Hematopoietic multipotent progenitor cell treated with erythropoietin and hydrocortisone succinate and interleukin-3 and kit ligand, for 17 days (in vitro differentiated cells): ENCODE data around the gene ZNF189.

Experiments used
- DNase-seq: peaks from one replicate; pipeline ENCODE4 v3.0.0-alpha.2; 2015; ENCODE audit warnings: low spot score

ZNF189 gene

DNA sequence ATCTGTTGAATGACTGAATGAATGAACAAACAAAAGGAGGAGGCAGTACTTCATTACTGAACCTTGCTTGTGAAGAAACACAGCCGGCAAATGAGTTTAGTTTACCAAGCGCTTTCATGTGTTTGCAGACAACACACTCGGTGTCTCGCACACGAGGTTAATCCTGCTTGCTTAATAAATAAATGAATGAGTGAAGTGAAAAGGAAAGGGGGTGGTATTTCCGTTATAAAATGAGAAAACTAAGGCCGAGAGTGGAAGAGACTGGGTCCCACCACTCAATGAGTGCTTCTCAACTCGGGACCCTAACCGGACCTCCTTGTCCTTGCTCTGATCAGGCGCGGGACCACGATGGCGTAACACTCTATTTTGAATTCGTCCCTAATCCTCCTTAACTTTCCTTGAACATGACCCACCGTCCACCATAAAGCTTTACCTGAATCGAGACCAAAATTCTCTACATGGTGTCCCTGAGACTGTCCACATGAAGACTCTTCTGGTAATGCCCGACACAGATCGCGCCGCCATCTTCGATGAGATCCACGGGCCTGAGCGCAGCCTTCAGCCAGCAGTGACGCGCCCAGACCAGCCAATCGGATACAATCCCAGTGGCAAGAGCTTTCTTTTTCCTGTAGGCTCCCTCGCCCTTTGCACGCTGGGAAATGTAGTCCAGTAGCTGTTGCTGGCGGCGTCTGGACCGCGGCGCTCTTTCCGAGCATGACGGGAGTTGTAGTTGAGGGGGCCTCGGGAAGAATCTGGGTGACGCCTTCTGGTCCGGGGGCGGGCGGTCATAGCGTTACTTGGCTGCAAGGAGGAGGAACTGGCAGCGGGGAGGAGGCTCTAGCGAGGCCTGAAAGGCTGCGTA lies at the start of gene ZNF189, which contains the start of gene MRPL50:
ZNF189 (plus strand) TSS at position 784 of the 862 bp plus-strand sequence. CDS start 306 bp downstream, outside the sequence.
MRPL50 (minus strand) TSS at position 551 of the 862 bp plus-strand sequence; CDS start at position 525, 26 bp downstream.
- peak; percentile 98 for DNase-seq

DNA sequence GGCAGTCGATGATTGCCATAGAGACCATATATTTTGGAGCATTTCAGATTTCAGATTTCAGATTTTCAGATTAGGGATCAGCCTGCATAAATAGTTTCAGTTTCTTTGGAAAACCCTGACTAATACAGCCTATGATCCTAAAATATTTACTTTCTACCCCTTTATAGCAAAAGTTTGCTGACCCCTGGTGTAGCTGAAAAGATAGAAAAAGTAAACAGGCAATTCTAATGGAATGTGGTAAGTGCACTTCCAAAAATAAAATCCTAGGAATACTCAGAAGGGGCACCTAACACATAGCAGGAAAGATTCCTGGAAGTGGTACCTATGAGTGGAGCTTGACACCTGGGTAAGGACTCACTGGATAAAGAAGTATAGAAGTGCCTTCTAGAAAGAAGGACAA lies 48.4 kb upstream of the ZNF189 start:
- DNase-seq = no peak

DNA sequence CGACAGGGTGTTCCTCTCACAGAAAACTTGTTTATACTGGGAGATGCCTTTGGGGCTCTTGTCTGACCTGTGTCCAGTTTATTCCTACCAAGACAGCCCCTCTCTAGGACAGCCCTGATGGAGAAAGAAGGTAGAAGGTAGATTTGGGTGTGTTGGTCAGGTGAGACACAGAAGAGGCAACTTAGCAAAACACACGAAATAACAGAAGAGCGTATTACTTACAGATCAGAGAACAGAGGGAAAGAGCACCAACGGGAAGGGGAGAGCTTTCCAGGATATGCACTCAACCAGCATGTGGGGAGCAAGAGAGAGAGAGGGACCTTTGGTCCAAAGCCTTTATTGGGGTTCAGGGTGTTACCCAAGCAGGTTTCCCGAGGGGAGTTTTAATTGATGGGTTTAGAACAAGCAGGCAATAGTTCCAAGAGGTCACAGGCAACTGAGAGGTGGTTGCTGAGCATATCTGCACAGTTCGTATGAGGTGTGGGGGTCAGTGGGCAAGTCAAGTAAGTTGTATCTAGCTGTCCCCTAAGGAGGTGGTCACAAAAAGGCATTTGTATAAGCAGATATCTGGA lies 45.7 kb upstream of the ZNF189 start:
- no peak for DNase-seq

DNA sequence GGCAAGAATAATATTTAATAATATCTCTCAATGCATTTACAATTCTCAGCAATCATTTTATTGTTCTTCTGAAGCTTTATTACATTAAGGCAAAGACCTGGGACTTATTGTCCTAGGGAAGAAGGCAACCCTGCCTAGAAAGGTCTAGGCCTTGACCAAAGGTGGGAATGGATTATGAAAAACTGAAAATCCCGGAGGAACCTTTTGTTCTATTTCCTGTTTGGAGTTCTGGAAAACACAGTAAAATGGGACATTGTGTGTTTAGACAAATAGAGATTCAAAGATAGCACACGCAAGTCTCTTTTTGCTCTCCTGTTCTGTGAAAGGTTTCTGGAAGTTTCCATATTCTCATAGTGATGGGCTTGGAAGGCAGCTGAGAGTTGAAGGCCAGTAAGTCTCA lies 45.0 kb upstream of the ZNF189 start:
- no peak for DNase-seq

DNA sequence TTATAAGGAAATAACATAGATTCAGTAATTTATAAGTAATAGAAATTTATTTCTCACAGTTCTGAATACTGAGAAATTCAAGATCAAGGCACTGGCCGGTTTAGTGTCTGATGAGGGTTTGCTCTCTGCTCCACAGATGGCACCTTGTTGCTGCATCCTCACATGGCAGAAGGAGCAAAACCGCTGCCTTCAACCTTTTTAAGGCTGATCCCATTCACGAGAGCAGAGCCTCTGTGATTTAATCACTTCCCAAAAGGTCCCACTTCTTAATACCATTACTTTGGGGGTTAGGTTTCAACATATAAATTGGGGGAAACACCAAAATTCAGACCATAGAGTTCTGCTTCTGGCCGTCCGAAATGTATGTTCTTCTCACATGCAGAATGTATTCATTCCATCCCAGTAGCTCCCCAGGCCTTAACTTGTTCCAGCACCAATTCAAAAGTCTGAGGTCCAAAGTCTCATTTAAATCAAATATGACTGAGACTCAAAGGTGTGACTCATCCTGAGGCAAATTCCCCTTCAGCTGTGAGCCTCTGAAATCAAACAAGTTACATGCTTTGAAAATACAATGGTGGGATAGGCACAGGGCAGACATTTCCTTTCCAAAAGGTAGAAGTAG lies 44.4 kb upstream of the ZNF189 start:
- no peak for DNase-seq

DNA sequence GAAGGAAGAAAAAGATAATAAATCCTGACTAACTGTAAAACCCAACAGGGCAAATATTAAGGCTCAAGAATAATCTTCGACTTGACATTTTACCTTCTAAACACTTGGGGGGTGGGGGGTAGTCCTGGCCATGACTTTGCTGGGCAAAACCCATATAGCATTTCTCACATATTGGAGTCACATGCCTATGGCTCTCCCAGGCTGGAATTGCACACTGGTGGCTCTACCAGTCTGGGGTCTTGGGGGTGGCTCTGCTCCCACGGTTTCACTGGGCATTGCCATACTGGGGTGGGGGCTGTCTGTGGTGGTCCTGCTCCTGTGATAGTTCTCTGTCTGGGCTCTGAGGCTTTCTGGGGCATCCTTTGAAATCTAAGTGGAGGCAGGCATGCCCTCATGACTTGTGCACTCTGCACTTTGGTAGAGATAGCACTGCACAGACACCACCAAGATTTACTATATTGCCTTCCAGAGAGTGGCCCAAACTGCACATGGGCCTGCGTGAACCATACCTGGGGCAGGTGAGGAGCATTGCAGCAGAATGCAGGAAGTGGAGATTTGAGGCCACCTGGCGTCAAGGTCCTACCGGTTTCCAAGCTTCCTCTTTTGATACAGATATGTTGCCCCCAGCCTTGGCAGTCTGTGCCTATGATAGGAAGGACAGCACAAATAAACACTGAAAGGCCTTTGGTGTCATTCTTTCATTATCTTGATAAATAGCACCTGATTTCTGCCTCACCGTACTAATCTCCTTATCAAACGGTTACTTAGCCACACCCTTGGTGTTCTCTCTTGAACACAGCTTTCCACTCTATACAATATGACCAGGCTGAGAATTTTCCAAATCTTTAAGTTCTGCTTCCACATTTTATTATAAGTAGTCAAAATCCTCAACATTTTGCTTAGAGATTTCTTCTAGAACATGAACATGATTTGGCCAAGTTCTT lies 43.6 kb upstream of the ZNF189 start:
- DNase-seq = no peak

DNA sequence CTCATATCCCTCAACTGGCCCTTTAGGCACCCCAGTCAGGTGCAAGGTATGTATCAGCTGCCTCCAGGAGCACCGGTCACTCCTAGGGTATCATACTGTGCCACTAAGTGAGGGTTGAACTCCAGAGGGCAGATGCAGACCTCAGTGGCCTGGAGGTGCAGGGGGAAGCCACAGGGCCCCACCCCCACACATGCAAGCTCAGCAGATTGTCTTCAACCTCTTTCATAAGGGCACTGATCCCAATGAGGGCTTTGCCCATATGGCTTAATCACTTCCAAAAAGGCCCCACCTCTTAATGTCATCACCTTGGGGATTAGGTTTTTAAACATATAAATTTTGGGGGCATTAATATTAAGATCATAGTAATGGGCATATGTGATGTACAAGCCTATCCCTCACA lies 42.0 kb upstream of the ZNF189 start:
- DNase-seq = no peak

DNA sequence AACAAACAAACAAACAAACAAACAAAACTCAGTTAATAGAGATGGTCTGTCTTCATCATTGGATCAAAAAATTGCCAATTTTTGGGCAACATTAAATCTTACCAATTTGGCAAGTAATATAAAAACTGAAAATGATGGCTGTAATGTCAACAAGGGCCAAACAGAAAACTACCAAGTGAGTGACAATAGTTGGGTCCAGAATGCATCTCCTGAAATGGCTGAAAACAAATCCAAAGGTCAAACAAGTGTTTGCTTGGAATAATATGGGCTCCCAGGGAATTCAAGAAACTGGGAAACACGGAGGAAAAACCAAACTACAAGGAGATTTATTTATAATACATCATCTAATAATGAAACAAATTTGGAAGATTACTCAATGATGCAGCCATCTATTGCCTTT lies 39.0 kb upstream of the ZNF189 start:
- DNase-seq = no peak

DNA sequence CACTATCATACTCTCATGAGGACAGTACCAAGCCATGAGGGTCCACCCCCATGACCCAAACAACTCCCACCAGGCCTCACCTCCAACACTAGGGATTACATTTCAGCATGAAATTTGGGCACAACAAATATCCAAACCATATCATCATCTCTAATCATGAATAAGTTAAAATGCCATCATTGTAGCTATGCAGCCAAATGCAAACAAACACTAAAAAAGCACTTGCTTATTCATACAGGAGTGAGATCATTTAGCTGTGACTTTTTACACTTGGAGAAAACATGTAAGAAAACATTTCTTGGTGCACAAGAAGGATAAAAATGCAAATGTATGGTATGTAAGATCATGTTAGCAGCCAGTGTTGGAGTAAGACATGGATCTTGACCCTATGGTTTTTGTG lies 38.0 kb upstream of the ZNF189 start:
- no peak for DNase-seq

DNA sequence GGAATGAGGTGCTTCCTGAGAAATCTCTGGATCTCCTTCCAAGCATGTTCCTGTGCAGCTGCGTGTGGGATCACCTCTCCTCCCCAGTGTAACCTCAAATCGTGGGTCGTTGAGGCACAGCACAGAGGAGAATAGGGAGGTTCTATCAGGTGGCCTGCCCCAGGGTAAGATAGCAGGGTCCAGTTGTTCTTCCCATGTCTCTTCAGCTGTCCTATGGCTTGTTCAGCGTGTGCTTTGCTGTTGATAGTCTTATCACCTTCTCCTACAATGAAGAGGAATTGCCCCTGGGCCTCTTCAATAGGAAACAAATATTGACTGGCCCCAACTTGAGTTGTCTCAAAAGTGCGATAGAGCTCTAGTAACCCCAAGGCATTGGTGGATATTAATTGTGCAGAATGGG lies 36.2 kb upstream of the ZNF189 start:
- no peak for DNase-seq

DNA sequence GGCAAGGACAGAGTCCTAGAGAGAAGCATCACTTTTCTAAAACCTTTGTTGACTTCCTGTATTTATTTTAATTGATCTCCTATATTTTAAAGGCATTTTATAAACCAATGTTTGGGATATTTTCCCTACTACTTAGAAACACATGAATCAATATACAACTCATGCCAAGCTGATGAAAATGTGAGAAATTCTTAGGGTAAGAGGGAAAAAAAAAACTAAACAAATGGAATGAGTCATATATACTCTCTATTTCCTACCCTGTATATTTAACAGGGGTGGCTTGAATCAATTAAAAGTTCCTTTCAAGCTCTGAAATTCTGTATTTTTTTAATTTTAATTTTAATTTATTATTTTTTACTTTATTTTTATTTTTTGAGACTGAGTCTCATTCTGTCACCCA lies 33.5 kb upstream of the ZNF189 start:
- DNase-seq = no peak

DNA sequence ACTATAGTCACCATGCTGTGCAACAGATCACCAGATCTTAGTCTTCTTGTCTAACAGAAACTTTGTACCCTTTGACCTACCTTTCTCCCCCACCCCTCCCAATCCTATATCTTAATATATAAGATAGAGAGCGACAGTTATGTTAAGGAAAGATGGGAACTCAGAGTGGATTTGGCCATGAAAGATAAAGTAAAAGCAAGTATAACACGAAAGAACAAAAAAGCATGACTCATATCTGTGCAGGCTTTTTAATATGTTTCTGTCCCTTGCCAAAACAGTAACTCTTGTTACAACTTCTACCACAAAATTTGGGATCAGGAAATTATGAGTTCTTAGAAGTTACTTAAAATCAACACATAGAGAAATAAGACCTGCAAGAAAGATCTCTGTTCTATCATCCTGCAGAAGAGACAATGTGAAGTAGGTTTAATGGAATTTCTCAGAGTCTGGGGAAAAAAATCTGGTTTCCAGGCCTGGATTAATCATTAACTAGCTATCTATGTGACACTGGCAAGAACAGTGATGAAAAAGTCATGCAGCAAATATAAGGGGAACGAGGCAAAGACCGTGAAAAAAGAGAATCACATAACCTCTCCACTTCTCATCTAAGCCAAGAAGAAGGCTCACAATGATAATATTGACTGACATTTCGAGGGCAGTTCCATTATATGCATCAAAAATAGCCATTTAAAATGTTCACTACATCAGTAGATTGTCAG lies 32.5 kb upstream of the ZNF189 start:
- no peak for DNase-seq

DNA sequence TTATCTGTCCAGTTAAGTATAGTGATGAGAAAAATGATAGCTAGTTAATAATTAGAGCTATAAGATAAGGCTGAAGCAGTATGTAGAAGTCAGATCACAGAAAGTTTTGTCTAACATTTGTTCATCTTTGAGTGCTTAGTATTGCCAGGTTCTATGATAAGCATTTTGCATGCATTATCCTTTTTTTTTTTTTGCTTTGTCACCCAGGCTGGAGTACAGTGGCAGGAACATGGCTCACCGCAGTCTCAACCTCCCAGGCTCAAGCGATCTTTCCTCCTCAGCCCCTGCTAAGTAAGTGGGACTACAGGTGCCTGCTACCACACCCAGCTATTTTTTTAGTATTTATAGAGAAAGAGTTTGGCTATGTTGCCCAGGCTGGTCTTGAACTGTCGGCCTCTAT lies 31.3 kb upstream of the ZNF189 start:
- no peak for DNase-seq

DNA sequence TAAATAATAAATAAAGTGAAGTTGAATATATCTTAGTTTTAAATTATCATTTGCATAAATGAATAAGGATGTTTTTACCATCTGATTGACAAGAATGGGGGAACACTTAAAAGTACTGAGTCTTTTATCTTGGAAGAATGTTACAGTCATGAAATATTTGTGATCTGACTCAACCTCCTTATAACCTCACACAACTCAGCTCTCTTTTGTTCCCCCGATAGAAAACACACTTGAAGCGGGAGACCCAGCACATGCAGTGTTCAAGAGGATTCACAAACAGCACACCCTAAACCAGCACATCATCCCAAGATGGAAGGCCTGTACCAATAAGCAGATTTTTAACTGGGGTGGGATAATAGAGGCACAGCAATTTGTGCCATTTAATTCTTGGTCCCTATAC lies 29.4 kb upstream of the ZNF189 start:
- DNase-seq = no peak

DNA sequence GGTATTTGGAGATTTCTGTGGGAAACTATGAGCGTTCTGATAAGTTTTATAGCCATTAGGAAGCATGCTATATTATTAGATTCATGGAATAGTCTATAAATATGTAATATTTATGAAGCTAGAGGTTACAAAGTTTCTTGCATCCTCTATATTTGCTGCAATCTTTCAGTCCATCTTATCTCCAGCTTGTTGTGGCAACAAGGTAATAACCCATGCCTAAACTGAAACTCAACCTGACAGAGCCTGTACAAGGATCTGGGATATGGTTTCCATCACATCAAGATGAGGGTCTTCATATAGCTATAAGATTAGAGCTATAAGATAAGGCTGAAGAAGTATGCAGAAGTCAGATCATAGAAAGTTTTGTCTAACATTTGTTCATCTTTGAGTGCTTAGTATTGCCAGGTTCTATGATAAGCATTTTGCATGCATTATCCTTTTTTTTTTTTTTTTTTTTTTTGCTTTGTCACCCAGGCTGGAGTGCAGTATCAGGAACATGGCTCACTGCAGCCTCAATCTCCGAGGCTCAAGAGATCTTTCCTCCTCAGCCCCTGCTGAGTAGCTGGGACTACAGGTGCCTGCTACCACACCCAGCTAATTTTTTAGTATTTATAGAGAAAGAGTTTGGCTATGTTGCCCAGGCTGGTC lies 28.6 kb upstream of the ZNF189 start:
- no peak for DNase-seq

DNA sequence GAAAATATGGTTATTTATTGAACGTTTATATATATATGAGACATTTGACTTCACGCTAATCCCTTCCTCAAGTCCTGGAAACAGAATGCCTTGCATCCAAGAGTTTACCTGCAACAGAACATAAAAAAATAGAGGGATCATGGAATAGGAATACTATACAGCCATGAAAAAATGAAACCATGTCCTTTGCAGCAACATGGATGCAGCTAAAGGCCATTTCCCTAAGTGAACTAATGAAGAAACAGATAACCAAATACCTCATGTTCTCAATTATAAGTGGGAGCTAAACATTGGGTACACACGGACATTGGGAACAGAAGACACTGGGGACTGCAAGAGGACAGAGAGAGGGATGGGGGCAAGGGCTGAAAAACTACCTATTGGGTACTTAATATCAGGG lies 26.8 kb upstream of the ZNF189 start:
- no peak for DNase-seq

DNA sequence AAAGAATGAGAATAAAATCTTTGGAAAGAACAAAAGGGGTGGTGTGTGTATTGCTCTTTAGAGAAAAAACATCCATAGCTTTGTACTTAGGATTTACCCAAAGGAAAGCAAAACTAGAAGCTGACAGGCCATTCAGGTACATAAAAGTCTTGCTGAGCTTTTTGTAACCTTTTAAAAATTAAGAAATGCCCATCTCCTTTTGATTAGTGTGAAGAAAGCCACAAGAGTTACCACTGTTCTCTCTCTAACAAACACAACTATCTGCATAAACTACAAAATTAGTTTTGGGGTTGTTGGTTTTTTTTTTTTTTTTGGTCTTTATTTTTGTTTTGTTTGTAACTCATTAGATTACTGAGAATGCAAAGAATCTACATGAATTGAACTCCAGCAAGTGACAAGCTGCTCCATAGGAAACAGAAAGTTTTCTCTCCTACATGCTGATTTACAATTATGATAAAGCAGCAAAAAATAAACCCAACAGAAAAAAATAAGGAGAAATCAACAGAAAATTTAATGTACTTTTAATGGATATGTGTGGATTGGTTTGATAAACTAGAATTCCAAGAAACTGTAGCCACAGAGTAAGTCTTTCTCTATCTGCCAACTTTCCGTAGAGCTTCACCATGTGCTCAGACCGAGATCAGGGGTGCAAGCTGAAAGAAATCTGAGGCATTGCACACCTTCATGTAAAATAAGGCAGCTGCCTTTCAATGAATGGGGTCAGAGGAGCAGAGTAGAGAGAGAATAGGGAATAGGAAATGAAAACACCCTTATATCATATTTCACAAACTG lies 26.1 kb upstream of the ZNF189 start:
- no peak for DNase-seq

DNA sequence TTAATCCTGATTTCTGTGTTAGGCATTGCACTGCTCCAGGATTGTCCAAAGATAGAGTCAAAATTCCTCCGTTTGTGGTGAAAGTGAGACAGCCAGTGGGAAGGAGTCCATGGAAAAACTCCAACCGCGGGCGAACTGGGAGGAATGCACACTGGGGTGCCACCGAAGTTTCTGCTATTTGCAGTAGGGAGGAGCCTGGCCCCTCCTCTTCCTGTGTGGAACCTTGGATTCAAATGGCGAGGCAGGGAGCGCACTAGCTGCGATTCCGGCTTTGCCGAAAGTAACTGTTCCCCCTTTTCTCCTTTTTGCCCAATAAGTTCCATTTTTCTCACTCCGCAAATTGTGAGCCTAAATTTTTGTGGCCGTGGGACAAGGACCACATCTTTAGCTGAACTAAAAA lies 23.1 kb upstream of the ZNF189 start:
- no peak for DNase-seq

DNA sequence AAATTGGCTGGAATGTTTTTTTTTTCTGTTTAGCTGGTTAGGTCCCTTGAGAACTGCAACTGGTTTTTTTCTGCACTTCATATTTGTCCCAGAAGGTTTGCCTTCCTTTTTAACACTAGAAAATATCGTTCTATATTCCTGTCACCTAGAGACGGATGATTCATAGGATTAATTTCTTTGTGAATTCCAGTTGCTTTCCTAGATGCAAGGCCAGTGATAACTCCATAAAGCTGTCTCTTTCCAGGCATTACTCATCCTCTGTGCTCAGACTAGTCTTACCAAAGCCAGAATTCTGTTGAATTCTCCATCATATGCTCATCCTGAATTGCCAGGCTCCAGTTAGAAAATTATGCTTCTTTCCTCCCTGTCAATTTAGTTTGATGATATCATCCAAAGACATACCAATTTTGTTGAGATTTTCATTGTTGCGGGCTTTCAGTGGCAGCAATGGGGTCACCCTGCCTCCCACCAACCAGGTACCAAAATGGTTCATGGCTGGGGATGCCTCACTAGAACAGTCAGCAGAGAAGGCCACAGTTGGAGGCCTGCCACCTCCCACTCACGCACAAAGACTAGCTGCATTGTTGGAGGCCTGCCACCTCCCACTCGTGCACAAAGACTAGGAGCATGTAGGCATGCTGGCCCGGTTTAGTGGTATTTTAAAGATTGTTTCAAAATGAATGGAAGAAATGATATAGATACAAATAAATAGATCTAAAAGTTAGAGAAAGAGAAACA lies 22.4 kb upstream of the ZNF189 start:
- no peak for DNase-seq
